Testis (tissue), 3 donors: Measurements from ENCODE around the gene KIAA1755. TPM values are rescaled to one million over a fixed set of nuclear protein-coding genes. Genes with fewer than 3 reads are reported as not detected.

Source experiments
- DNase-seq: peaks from one replicate; pipeline ENCODE4 v3.0.0-alpha.2; 2019
- H3K27ac ChIP-seq, 2 donors: fragments of 200-600 bp; sonication (generic); one replicate each; pipeline ENCODE4 v1.5.1; 2019
- H3K27me3 ChIP-seq: fragments of 200-600 bp; sonication (generic); one replicate; pipeline ENCODE4 v1.5.1; 2019
- H3K36me3 ChIP-seq: fragments of 200-600 bp; sonication (generic); one replicate; pipeline ENCODE4 v1.5.1; 2017; ENCODE audit warnings: low read depth; ENCODE audit errors: missing control alignments
- H3K4me1 ChIP-seq: fragments of 200-600 bp; sonication (generic); one replicate; pipeline ENCODE4 v1.5.1; 2019
- H3K4me3 ChIP-seq, 2 donors: fragments of 200-600 bp; sonication (generic); one replicate each; pipeline ENCODE4 v1.5.1; 2017 to 2019
- H3K9me3 ChIP-seq: fragments of 200-600 bp; sonication (generic); one replicate; pipeline ENCODE4 v1.5.1; 2017
- CTCF ChIP-seq, 3 experiments: fragments of 450-650 bp in 2 of 3; fragments of 200-600 bp in 1 of 3; sonication (generic) in 1 of 3; IDR thresholded peaks; one replicate each; pipeline ENCODE4 v1.5.1; 2016 to 2019; ENCODE audit warnings: antibody characterized with exemption in 3 of 3, mild to moderate bottlenecking in 2 of 3, moderate library complexity in 1 of 3
- POLR2A ChIP-seq: fragments of 450-650 bp; IDR thresholded peaks from one replicate; pipeline ENCODE4 v1.6.1; 2017; ENCODE audit warnings: antibody characterized with exemption, mild to moderate bottlenecking, moderate library complexity
- WGBS, 2 donors: methylation state at CpG; one replicate each; pipeline ENCODE4 v1.1.5; 2018; 5-methylcytosine and 5-hydroxymethylcytosine counted together
- intact Hi-C: fragments of 100-400 bp; cut with DNase I; formaldehyde crosslinking; loops from one replicate; pipeline ENCODE4 v1.15.1; 2023; ENCODE audit warnings: low total_unique reads
- polyA plus RNA-seq: library from polyadenylated mRNA; stranded (reverse); fragments of 350-450 nt; fragmentation: Illumina TruSeq; extraction: RNeasy Lipid Tissue Mini Kit (QIAGEN cat#74804); gene quantifications from one replicate; pipeline ENCODE4 v1.2.3, GENCODE V29; 2014; ENCODE audit warnings: low read depth, low replicate concordance; ENCODE audit not compliant: insufficient read depth
- total RNA-seq, 2 donors: library from RNA; depleted of rRNA; stranded (reverse); fragments of >200 nt; gene quantifications; one replicate each; pipeline ENCODE4 v1.2.3, GENCODE V29; 2016

Gene KIAA1755
- total and polyA plus RNA-seq, 3 donors from 2014 or later = 5.2 to 9.6 (median 7.6) TPM

GRCh38 chr20:38197619-38198018 is 62.9 kb downstream of the KIAA1755 start:
- H3K36me3 ChIP-seq = no peaks in the 10 kb centered on the region
- H3K9me3 ChIP-seq = no peaks in the 10 kb centered on the region
- no peak overlapping the region for H3K4me3 ChIP-seq
- 93 to 94% methylated on average over 1 of the region's 1 CpG for WGBS, 2 donors
- H3K27ac ChIP-seq = no peak overlapping the region
- DNase-seq = no peak
- TF ChIP-seq POLR2A = no peak
- TF ChIP-seq CTCF (IDR thresholded peaks at IDR 0.05) = no peak
- H3K27me3 ChIP-seq = no peaks in the 10 kb centered on the region
- no peaks in the 10 kb centered on the region for H3K4me1 ChIP-seq
- intact Hi-C loops = no loop called here

- intact Hi-C loops = no loop called here
- H3K27me3 ChIP-seq = no peaks in the 10 kb centered on the region
- H3K27ac ChIP-seq = no peak overlapping the region
- H3K36me3 ChIP-seq = no peaks in the 10 kb centered on the region
- H3K4me1 ChIP-seq = no peaks in the 10 kb centered on the region
- H3K4me3 ChIP-seq = no peak overlapping the region
- H3K9me3 ChIP-seq = no peaks in the 10 kb centered on the region
- 85 to 92% methylated on average over 5 of the region's 5 CpGs for WGBS, 2 donors
- no peak for DNase-seq
- TF ChIP-seq POLR2A (no peak), CTCF (IDR thresholded peaks at IDR 0.05) (no peak)
Measured at GRCh38 chr20:38197217-38197616, 63.3 kb downstream of the KIAA1755 start.

GRCh38 chr20:38196592-38196991 is 63.9 kb downstream of the KIAA1755 start:
- no peak overlapping the region for H3K27ac ChIP-seq
- DNase-seq = no peak
- WGBS, 2 donors = 58 to 79% methylated on average over 2 to 5 of the region's 5 CpGs
- no peaks in the 10 kb centered on the region for H3K36me3 ChIP-seq
- no peak overlapping the region for H3K4me3 ChIP-seq
- no peaks in the 10 kb centered on the region for H3K27me3 ChIP-seq
- intact Hi-C loops = no loop called here
- TF ChIP-seq POLR2A = no peak
- TF ChIP-seq CTCF (IDR thresholded peaks at IDR 0.05) = no peak
- no peaks in the 10 kb centered on the region for H3K9me3 ChIP-seq
- no peaks in the 10 kb centered on the region for H3K4me1 ChIP-seq

GRCh38 chr20:38196076-38196475 is 64.5 kb downstream of the KIAA1755 start:
- 89 to 96% methylated on average over 4 of the region's 4 CpGs for WGBS, 2 donors
- intact Hi-C loops = no loop called here
- DNase-seq = no peak
- no peak overlapping the region for H3K27ac ChIP-seq
- H3K4me3 ChIP-seq = no peak overlapping the region
- TF ChIP-seq POLR2A (no peak), CTCF (IDR thresholded peaks at IDR 0.05) (no peak)
- H3K36me3 ChIP-seq = no peaks in the 10 kb centered on the region
- H3K9me3 ChIP-seq = no peaks in the 10 kb centered on the region
- no peaks in the 10 kb centered on the region for H3K4me1 ChIP-seq
- no peaks in the 10 kb centered on the region for H3K27me3 ChIP-seq

- Histone ChIP-seq H3K27me3 (no peaks in the 10 kb centered on the region), H3K27ac (no peak overlapping the region), H3K4me1 (no peaks in the 10 kb centered on the region), H3K9me3 (no peaks in the 10 kb centered on the region), H3K36me3 (no peaks in the 10 kb centered on the region), H3K4me3 (no peak overlapping the region)
- intact Hi-C loops = no loop called here
- WGBS, 2 donors = 89 to 90% methylated on average over 7 of the region's 7 CpGs
- TF ChIP-seq CTCF (IDR thresholded peaks at IDR 0.05) (no peak), POLR2A (no peak)
- no peak for DNase-seq
Measured at GRCh38 chr20:38195521-38195920, 65.0 kb downstream of the KIAA1755 start.
